Duodenal mucosa (tissue), 2 donors: ENCODE measurements around the gene CEACAM1.
"Not testable (repeated sequence)": the region's sequence is repeated elsewhere in the genome, so short reads cannot be mapped to it uniquely, and the experiment has no call there.

Experiments
- H3K27ac ChIP-seq: one replicate; pipeline ENCODE4 v1.7.0; 2013; ENCODE audit warnings: low read depth, low read length
- H3K27me3 ChIP-seq, 2 donors: one replicate each; pipeline ENCODE4 v1.7.0; 2013; ENCODE audit warnings: low read length in 2 of 2, control low read depth in 1 of 2; ENCODE audit not compliant: insufficient read depth in 2 of 2, control insufficient read depth in 1 of 2
- H3K36me3 ChIP-seq, 2 donors: one replicate each; pipeline ENCODE4 v1.7.0; 2013; ENCODE audit warnings: low read length in 2 of 2, control low read depth in 1 of 2; ENCODE audit not compliant: insufficient read depth in 2 of 2, control insufficient read depth in 1 of 2
- H3K4me1 ChIP-seq, 2 donors: one replicate each; pipeline ENCODE4 v1.7.0; 2013; ENCODE audit warnings: low read length in 2 of 2, control low read depth in 1 of 2; ENCODE audit not compliant: insufficient read depth in 2 of 2, control insufficient read depth in 1 of 2
- H3K4me3 ChIP-seq, 2 donors: one replicate each; pipeline ENCODE4 v1.7.0; 2013; ENCODE audit warnings: low read length in 2 of 2, low read depth in 1 of 2
- H3K9ac ChIP-seq, 2 donors: one replicate each; pipeline ENCODE4 v1.7.0; 2013; ENCODE audit warnings: low read length in 2 of 2, low read depth in 1 of 2
- H3K9me3 ChIP-seq, 2 donors: one replicate each; pipeline ENCODE4 v1.7.0; 2013; ENCODE audit warnings: low read length in 2 of 2, control low read depth in 1 of 2; ENCODE audit not compliant: control insufficient read depth in 1 of 2

CEACAM1 gene

DNA sequence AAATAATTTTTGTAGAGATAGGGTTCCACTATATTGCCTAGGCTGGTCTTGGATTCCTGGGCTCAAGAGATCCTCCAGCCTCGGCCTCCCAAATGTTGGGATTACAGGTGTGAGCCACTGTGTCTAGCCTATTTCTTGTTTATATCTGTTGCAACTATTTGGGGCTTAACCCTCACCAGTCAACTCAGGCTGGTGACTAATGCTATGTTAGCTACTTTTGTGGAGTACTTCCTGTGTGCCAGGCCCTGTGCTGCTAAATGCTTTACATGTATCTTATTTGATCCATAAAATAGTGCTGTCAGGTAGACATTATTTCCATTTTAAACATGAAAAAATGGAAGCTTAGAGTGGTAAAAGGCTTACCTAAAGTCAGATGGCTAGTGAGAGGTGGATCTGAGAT is 13.8 kb downstream of the CEACAM1 start:
- no peak overlapping the region for H3K9ac ChIP-seq
- no peak overlapping the region for H3K4me3 ChIP-seq
- no peaks in the 10 kb centered on the region for H3K27me3 ChIP-seq
- peaks cover 18 to 43% of the 10 kb centered on the region in 2 donors for H3K36me3 ChIP-seq
- H3K9me3 ChIP-seq, result no peaks in the 10 kb centered on the region
- no peaks in the 10 kb centered on the region for H3K4me1 ChIP-seq
- H3K27ac ChIP-seq, result no peak overlapping the region

DNA sequence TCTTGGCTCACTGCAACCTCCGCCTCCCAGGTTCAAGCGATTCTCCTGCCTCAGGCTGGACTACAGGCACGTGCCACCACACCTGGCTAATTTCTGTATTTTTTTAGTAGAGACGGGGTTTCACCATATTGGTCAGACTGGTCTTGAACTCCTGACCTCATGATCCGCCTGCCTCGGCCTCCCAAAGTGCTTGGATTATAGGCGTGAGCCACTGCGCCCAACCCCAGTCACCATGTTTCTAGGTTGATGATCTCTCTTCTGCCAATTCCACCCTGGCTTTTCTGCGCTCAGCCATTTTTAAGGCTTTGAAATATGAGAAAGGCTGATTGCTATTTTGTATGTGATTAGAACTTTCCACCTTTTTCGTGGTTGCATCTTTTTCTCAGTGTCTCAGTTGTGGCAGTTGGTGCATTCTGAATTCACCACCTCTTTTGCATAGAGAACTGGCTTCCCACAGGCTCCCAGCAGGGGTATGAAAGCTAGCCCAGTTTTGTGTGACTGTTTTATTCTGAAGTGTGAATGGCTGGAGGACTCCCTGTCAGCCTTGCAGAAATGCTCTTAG is 15.5 kb downstream of the CEACAM1 start:
- H3K9ac ChIP-seq, result no peak overlapping the region
- no peak overlapping the region for H3K27ac ChIP-seq
- H3K4me3 ChIP-seq, result no peak overlapping the region
- peaks cover 23 to 35% of the 10 kb centered on the region in 2 donors for H3K36me3 ChIP-seq
- H3K9me3 ChIP-seq, result no peaks in the 10 kb centered on the region
- H3K27me3 ChIP-seq, result no peaks in the 10 kb centered on the region
- no peaks in the 10 kb centered on the region for H3K4me1 ChIP-seq

DNA sequence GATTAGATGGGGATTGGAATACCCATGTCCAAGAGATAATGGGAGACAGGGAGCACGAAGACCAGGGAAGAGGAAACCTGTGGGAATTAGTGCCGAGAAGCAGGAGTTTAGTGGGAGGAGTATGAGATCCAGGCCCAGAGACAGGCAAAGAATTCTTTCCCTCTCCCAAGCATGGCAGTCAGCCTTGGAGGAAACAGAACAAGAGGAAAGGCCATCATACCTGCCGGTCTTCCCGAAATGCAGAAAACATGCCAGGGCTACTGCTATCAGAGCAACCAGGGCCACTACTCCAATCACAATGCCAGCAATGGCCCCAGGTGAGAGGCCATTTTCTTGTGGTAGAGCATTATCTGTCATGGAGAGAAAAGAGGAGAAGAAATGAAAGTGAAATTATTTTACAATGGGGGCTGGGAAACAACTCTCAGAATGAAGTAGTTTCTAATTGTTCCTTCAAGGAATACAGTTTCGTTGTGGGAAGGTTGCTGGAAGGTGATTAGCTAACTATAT is 16.1 kb downstream of the CEACAM1 start:
- H3K36me3 ChIP-seq, result peaks cover 23 to 34% of the 10 kb centered on the region in 2 donors
- no peaks in the 10 kb centered on the region for H3K27me3 ChIP-seq
- H3K9me3 ChIP-seq, result no peaks in the 10 kb centered on the region
- H3K4me3 ChIP-seq, result no peak overlapping the region
- H3K9ac ChIP-seq, result no peak overlapping the region
- no peaks in the 10 kb centered on the region for H3K4me1 ChIP-seq
- no peak overlapping the region for H3K27ac ChIP-seq

DNA sequence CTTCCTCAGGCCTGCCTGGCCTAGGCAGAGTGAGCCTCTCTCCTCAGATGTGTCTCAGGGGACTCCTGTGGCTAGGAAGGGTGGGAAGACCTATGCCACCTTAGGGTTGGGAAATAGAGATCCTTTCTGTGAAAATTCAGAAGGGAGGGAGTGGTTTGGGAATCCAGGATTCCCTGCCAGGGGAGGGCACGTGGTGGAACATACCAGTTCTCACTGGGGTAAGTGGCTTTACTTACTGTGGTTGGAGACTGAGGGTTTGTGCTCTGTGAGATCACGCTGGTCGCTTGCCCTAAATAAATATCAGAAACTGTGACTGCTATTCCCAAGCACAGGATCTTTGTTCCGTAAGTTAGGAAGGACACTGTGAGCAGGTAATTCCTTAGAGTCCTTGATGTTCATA is 16.9 kb downstream of the CEACAM1 start:
- no peaks in the 10 kb centered on the region for H3K27me3 ChIP-seq
- no peak overlapping the region for H3K27ac ChIP-seq
- no peaks in the 10 kb centered on the region for H3K4me1 ChIP-seq
- no peak overlapping the region for H3K9ac ChIP-seq
- H3K36me3 ChIP-seq, result peaks cover 23 to 34% of the 10 kb centered on the region in 2 donors
- H3K9me3 ChIP-seq, result no peaks in the 10 kb centered on the region
- H3K4me3 ChIP-seq, result no peak overlapping the region

DNA sequence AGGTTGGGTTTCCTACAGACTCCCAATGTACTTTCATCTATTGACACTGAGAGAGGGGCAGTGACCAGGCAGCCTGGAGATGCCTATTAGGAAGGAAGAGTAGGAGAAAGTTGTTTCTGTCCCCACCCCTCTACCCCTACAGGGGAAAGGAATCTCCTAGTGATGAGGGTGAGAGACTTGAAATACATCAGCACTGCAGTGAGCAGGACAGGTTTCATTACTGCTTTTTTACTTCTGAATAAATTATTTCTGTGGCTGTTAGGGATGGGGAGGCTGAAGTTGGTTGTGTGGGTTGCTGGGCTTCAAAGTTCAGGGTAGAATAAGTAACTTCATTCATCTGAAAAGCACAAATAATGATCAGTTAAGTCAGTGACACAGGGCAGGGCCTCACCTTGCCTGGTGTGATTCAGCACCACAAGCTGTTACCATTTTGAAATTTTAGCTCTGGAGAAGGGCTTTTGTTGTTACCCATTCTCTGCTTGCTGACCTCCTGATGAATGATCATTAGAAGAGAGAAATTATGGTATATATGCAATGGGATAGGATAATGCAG is 19.3 kb downstream of the CEACAM1 start:
- Histone ChIP-seq H3K27ac (no peak overlapping the region), H3K36me3 (peaks cover 20 to 23% of the 10 kb centered on the region in 2 donors), H3K9me3 (no peaks in the 10 kb centered on the region), H3K4me3 (no peak overlapping the region), H3K9ac (no peak overlapping the region), H3K27me3 (no peaks in the 10 kb centered on the region), H3K4me1 (no peaks in the 10 kb centered on the region)

DNA sequence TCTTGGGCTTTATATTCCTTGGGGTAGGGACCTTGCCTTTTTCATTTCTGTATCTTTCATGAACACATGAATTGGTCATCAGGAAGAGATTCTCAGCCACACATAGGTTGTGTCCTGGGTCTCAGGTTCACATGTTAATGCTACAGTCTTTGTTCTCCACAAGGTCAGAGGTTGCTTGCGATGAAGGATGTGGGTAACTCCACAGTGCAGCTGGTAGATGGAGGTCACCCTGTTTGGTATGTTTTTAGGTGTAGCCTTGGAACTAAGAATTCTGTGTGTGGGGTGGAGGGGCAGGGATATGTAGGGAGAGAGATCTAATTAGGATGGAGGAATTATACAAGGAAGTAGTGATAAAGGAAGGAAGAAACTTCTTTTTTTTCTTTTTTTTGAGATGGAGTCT is 23.2 kb downstream of the CEACAM1 start:
- peaks cover 4 to 9% of the 10 kb centered on the region in 2 donors for H3K36me3 ChIP-seq
- H3K27ac ChIP-seq, result no peak overlapping the region
- no peaks in the 10 kb centered on the region for H3K27me3 ChIP-seq

DNA sequence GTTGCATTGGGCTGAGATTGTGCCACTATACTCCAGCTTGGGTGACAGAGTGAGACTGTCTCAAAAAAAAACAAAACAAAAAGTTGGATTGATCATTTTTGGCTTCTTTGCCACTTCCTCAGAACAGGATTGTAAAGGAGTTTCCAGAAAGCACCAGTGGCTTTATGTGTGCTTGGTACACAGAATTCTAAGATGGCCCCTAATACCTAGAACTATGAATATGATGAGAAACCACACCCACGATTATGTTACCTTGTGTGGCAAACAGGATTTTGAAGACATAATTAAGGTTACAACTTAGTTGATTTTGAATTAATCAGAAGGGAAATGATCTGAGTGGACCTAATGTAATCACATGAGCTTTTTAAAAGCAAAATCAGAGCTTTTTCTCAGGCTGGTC is 26.5 kb downstream of the CEACAM1 start:
- Histone ChIP-seq H3K27me3 (no peaks in the 10 kb centered on the region), H3K4me1 (peaks cover 26 to 29% of the 10 kb centered on the region in 2 donors), H3K9ac (no peak overlapping the region), H3K27ac (no peak overlapping the region), H3K4me3 (no peak overlapping the region), H3K9me3 (no peaks in the 10 kb centered on the region), H3K36me3 (no peaks in the 10 kb centered on the region)

More for the DNA sequence above, 23.2 kb downstream of the CEACAM1 start:
- Histone ChIP-seq H3K9me3 (no peaks in the 10 kb centered on the region), H3K9ac (no peak overlapping the region), H3K4me3 (no peak overlapping the region), H3K4me1 (no peaks in the 10 kb centered on the region)

DNA sequence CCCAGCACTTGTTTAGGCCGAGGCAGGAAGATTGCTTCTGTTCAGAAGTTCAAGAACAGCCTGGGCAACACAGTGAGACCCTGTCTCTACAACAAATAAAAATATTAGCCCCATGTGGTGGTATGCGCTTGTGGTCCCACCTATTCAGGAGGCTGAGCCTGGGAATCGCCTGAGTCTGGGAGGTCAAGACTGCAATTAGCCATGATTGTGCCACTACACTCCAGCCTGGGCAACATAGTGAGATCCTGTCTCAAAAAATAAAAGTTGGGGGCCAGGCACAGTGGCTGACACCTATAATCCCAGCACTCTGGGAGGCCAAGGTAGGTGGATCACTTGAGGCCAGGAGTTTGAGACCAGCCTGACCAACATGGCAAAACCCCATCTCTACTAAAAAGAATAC is 27.0 kb downstream of the CEACAM1 start:
- H3K36me3 ChIP-seq, H3K9ac ChIP-seq, H3K27me3 ChIP-seq, H3K4me3 ChIP-seq, H3K27ac ChIP-seq, H3K9me3 ChIP-seq: not testable (repeated sequence)
- peaks cover 31 to 33% of the 10 kb centered on the region in 2 donors for H3K4me1 ChIP-seq

DNA sequence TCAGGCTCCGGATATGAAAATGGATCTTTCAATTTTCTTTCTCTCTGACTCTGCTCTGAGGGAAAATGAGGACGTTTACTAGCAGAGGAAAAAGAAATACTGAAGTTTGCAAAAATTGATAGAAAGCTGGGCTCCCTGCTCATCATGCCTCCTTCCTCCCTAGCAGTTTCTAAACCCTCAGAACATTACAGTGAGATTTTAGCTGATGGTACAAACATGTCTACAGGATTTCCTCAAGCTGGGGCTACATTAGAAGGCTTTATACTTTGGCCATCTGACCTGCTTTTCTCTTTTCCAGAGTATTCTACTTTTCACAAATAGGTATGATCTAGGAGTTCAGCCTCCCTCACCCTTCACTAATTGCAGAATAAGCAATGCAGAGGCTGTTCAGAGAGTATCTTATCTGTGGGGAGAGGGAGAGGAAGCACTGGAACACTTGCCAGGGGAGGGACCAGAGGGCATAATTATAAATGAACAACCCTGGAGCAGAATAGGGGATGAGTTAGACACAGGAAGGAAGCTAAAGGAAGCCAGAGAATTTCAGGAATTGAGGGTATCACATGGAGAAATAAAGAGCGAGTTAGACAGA is 30.0 kb downstream of the CEACAM1 start:
- Histone ChIP-seq H3K27ac (peak overlapping the region; percentile 27), H3K27me3 (no peaks in the 10 kb centered on the region), H3K9ac (peak overlapping the region in 1 of 2 donors; percentile 43), H3K4me3 (peak overlapping the region; percentile 9 to 10), H3K36me3 (no peaks in the 10 kb centered on the region), H3K4me1 (peaks cover 36 to 41% of the 10 kb centered on the region in 2 donors), H3K9me3 (no peaks in the 10 kb centered on the region)

DNA sequence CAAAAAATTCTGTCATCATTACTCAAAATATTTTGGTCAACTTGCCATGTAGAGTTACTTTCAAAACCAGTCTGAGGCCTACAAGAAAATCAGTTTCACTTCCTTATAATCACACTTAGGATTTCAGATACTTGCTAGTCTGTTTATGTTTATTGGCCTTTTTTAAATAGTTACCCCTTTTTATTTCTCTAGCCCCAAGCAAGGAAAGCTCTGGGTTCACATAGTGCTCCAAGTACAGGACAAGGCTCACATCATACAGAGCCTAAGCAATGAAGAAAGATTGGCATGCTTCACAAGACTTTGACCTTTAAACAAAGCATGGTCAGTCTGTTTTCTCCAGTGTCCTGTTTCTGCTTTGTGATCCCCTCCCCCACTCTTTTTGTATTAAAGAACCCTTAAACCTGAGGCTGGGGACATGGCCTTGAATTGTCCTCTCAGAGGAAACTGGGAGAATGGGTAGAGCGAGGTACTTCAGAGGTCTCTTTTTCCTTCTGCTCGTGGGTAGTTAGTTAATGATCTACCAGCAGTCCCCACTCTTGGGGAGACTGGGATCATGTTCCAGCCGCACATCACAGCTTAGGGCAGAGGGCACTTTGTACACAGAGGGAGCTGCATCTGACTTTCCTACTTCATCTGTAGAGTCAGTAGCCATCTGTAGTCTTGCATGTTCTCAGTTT is 30.7 kb downstream of the CEACAM1 start:
- H3K9me3 ChIP-seq, result no peaks in the 10 kb centered on the region
- peak overlapping the region in 1 of 2 donors; percentile 43 for H3K9ac ChIP-seq
- no peaks in the 10 kb centered on the region for H3K27me3 ChIP-seq
- H3K27ac ChIP-seq, result peak overlapping the region; percentile 2
- H3K4me3 ChIP-seq, result peak overlapping the region; percentile 9 to 10
- H3K4me1 ChIP-seq, result peaks cover 36 to 41% of the 10 kb centered on the region in 2 donors
- H3K36me3 ChIP-seq, result no peaks in the 10 kb centered on the region
